RPMI7951 (cell line): Measurements from ENCODE around the gene SCP2D1. TPM values are rescaled to one million over a fixed set of nuclear protein-coding genes. Genes with fewer than 3 reads are reported as not detected.

Experiments used
- total RNA-seq: library from RNA; depleted of rRNA; stranded (reverse); fragments of >200 nt; shearing (Covaris generic); gene quantifications from 2 replicates; pipeline ENCODE4 v1.2.3, GENCODE V29; 2014; rRNA removed

The SCP2D1 gene
- total RNA-seq, 1 experiment from 2014 or later: not detected

Other genes starting within 250 kb of the SCP2D1 start
- gene SMIM26, start 246.4 kb upstream of the SCP2D1 start, total RNA-seq: 234 and 299 TPM in 2 replicates
- 109 and 127 TPM in 2 replicates for gene DTD1, start 225.7 kb upstream of the SCP2D1 start, total RNA-seq